Ishikawa (cell line): ENCODE measurements around the gene NUCB1.

Experiments used
- CEBPB ChIP-seq: IDR thresholded peaks from 2 replicates; pipeline ENCODE4 v1.6.1; 2012
- CREB1 ChIP-seq: IDR thresholded peaks from 2 replicates; pipeline ENCODE4 v1.6.1; 2012; ENCODE audit warnings: low read depth
- EGR1 ChIP-seq: IDR thresholded peaks from 2 replicates; pipeline ENCODE4 v1.6.1; 2012
- EP300 ChIP-seq: IDR thresholded peaks from 2 replicates; pipeline ENCODE4 v1.6.1; 2012; ENCODE audit warnings: borderline replicate concordance
- FOXM1 ChIP-seq: IDR thresholded peaks from 2 replicates; pipeline ENCODE4 v1.6.1; 2012; ENCODE audit warnings: low read depth, borderline replicate concordance
- NFIC ChIP-seq: IDR thresholded peaks from 2 replicates; pipeline ENCODE4 v1.6.1; 2012
- RAD21 ChIP-seq: IDR thresholded peaks from 2 replicates; pipeline ENCODE4 v1.6.1; 2012; ENCODE audit warnings: low read depth
- TAF1 ChIP-seq: IDR thresholded peaks from 2 replicates; pipeline ENCODE4 v1.6.1; 2012; ENCODE audit warnings: low read depth, mild to moderate bottlenecking
- TCF12 ChIP-seq: IDR thresholded peaks from 2 replicates; pipeline ENCODE4 v1.6.1; 2012; ENCODE audit warnings: low read depth
- TEAD4 ChIP-seq: IDR thresholded peaks from 2 replicates; pipeline ENCODE4 v1.6.1; 2012
- YY1 ChIP-seq: IDR thresholded peaks from 2 replicates; pipeline ENCODE4 v1.6.1; 2012; ENCODE audit warnings: low read depth
- ZBTB7A ChIP-seq: IDR thresholded peaks from 2 replicates; pipeline ENCODE4 v1.6.1; 2012; ENCODE audit warnings: low read depth
- TF ChIP-seq, protein P1 (sequence below): IDR thresholded peaks from 2 replicates; pipeline ENCODE4 v1.6.1; 2012
- TF ChIP-seq, protein P2 (sequence below): IDR thresholded peaks from 2 replicates; pipeline ENCODE4 v1.6.1; 2012
- TF ChIP-seq, protein P3 (sequence below): IDR thresholded peaks from 2 replicates; pipeline ENCODE4 v1.6.1; 2012; ENCODE audit warnings: low read depth, mild to moderate bottlenecking

NUCB1 gene

GRCh38 chr19:48907671-48908070 is 7.6 kb downstream of the NUCB1 start:
- TF ChIP-seq, protein P1, sequence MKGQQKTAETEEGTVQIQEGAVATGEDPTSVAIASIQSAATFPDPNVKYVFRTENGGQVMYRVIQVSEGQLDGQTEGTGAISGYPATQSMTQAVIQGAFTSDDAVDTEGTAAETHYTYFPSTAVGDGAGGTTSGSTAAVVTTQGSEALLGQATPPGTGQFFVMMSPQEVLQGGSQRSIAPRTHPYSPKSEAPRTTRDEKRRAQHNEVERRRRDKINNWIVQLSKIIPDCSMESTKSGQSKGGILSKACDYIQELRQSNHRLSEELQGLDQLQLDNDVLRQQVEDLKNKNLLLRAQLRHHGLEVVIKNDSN: no peak
- TF ChIP-seq YY1 (no peak), RAD21 (no peak), EGR1 (no peak)

- TF ChIP-seq CREB1: no peak
- TF ChIP-seq, protein P2, sequence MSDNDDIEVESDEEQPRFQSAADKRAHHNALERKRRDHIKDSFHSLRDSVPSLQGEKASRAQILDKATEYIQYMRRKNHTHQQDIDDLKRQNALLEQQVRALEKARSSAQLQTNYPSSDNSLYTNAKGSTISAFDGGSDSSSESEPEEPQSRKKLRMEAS: no peak
- TF ChIP-seq NFIC: no peak
- TF ChIP-seq RAD21: no peak
- TF ChIP-seq TAF1: no peak
- TF ChIP-seq EP300: no peak
- TF ChIP-seq TCF12: no peak
- no peak for TF ChIP-seq CEBPB
- no peak for TF ChIP-seq FOXM1
- no peak for TF ChIP-seq YY1
- no peak for TF ChIP-seq ZBTB7A
- no peak for TF ChIP-seq TEAD4
- no peak for TF ChIP-seq EGR1
- TF ChIP-seq, protein P1: no peak
- TF ChIP-seq, protein P3, sequence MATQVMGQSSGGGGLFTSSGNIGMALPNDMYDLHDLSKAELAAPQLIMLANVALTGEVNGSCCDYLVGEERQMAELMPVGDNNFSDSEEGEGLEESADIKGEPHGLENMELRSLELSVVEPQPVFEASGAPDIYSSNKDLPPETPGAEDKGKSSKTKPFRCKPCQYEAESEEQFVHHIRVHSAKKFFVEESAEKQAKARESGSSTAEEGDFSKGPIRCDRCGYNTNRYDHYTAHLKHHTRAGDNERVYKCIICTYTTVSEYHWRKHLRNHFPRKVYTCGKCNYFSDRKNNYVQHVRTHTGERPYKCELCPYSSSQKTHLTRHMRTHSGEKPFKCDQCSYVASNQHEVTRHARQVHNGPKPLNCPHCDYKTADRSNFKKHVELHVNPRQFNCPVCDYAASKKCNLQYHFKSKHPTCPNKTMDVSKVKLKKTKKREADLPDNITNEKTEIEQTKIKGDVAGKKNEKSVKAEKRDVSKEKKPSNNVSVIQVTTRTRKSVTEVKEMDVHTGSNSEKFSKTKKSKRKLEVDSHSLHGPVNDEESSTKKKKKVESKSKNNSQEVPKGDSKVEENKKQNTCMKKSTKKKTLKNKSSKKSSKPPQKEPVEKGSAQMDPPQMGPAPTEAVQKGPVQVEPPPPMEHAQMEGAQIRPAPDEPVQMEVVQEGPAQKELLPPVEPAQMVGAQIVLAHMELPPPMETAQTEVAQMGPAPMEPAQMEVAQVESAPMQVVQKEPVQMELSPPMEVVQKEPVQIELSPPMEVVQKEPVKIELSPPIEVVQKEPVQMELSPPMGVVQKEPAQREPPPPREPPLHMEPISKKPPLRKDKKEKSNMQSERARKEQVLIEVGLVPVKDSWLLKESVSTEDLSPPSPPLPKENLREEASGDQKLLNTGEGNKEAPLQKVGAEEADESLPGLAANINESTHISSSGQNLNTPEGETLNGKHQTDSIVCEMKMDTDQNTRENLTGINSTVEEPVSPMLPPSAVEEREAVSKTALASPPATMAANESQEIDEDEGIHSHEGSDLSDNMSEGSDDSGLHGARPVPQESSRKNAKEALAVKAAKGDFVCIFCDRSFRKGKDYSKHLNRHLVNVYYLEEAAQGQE: no peak
Measured at GRCh38 chr19:48910803-48911202, 10.7 kb downstream of the NUCB1 start.

DNA sequence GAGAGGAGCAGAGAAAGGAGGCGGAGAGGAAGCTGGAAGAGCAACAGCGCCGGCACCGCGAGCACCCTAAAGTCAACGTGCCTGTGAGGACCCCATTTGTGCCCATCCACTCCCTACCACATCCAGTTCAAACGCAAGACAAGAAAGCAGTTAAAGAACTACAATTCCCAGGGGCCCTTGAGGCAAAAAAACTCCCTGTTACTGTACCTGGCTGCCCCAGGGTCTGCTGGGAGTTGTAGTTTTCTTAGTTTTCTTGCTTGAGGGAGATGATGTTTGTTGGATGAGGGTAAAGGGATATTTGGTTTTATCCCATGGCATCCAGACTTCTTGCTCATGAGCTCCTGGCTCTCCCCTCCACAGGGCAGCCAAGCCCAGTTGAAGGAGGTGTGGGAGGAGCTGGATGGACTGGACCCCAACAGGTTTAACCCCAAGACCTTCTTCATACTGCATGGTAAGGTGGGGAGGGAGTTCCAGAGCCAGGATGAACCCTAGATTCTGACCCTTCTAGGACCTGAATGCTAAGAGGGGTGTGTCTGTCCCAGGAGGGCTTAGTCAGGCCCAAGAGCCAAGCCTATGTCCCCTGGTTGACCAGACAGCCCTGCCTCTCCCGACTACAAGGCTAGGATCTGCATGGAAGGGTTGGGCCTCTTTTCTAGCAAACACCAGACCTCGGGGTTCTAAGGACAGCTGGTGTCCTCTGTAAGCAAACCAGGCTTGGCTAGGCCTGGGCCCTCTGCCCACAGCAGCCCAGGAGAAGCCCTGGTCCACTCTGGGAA is 13.2 kb downstream of the NUCB1 start:
- TF ChIP-seq CREB1 (no peak), EP300 (no peak), TCF12 (no peak), TAF1 (no peak), TEAD4 (no peak), NFIC (no peak)
- TF ChIP-seq, protein P3: no peak
- TF ChIP-seq, protein P2: no peak
- TF ChIP-seq, protein P1: no peak

DNA sequence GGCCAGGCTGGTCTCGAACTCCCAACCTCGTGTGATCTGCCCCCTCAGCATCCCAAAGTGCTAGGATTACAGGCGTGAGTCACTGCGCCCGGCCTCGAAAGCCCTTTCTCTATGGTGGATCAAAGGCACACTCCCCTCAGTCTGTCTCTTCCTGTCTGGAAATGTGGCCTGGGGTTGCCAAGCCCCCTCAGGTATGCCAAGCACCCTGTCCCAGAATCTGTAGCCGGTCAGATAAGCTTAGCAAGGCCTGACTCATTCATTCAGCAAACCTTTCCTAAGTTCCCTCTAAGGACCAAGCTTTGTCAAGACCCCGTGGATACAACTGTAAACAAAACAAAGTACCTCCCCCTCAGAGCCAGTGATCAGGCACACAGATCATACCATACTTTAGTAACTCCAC is 14.1 kb downstream of the NUCB1 start:
- TF ChIP-seq EP300 (no peak), TAF1 (no peak), FOXM1 (no peak), RAD21 (no peak), TCF12 (no peak), EGR1 (no peak), CEBPB (no peak), NFIC (no peak), CREB1 (no peak), YY1 (no peak), TEAD4 (no peak), ZBTB7A (no peak)
- TF ChIP-seq, protein P2: no peak
- TF ChIP-seq, protein P1: no peak
- TF ChIP-seq, protein P3: no peak
